ENCODE results near the gene TRAF3.
"Not testable (repeated sequence)": the region's sequence is repeated elsewhere in the genome, so short reads cannot be mapped to it uniquely, and the experiment has no call there.

Gene TRAF3

DNA sequence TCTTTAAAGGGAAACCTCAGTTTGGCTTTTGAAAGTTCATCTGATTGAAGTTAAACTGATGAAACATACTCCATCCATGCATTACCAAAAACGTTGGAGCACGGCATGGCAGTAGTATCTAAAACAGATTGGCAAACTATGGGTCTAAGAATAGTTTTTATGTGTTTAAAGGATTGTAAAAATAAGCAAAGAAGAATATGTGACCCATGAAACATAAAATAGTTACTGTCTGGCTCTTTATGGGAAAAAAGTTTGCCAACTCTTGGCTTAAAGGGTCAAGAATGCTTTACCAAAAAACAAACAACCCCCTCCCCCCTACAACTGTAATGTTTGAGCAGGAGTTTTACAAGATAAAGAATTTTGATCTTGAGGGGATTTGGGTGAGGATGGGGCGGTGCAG, 32.6 kb downstream of the TRAF3 start:
- DNase-seq, result no peak

DNA sequence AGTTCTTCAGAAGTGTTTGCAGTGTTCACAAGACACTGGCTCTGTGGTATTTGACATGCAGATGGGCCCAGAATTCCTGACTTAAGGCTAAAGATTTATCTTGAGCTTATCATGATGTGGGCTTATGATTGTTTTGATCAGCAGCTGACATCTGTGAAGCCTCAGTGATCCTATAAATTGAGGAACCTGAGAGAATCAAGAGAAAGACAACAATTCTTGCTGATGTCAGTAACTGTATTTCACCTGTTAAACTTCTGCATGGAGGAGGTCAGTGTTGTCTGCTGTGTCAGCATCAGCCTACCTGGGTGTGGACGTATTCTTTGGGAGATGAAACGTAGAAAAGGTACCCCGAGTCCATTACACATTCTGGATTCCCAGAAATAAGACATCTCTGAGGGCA, 33.3 kb downstream of the TRAF3 start:
- DNase-seq, result no peak

DNA sequence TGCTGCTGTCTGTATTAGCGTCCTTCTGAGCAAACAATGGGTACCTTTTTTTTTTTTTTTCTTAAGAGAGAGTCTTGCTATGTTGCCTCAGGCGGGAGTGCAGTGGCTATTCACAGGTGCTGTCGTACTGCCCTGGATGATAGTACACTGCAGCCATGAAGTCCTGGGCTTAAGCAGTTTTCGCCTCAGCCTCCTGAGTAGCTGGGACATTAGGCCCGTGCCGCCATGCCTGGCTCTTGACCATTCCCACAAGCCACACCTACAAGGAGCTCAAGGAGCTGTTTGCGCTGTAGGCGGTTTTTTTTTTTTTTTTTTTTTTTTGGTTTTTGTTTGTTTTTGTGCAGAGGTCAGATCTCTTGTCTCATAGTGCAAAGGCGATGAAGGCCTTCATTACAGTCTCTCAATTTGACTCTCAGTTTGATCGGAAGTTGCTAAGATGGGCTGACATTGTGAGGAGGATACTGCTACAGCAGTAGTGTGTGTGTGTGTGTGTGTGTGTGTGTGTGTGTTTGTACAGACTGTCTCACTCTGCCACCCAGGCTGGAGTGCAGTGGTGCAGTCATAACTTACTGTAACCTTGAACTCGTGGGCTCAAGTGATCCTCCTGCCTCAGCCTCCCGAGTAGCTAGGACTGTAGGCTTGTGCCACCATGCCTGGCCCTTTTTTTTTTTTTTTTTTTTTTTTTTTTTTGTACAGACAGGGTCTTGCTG, 34.2 kb downstream of the TRAF3 start:
- peak; percentile 46 for DNase-seq

DNA sequence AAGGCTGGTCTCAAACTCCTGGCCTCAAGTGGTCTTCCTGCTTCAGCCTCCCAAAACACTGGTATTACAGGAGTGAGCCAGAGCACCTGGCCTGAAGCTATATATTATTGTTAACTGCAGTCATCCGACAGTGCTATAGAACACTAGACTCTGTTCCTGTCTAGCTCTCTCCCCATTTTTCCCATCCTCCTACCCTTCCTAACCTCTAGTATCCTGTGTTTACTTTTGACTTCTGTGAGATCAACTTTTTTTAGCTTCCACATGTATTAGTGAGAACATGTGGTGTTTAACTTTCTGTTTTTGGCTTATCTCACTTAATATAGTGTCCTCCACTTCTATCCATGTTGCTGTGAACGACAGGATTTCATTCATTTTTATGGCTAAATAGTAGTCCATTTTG, 34.7 kb downstream of the TRAF3 start:
- no peak for DNase-seq

DNA sequence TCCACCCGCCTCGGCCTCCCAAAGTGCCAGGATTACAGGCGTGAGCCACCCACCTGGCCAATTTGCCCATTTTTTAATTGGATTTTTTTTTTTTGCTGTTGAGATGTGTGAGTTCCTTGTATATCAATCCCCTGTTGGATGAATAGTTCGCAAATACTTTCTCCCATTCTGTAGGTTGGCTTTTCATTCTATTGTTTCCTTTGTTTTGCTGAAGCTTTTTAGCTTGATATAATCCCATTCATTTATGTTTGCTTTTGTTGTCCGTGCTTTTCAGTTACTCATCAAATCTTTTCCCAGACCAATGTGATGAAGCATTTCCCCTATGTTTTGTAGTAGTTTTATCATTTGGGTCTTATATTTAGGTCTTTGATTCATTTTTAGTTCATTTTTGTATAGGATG, 36.4 kb downstream of the TRAF3 start:
- DNase-seq, result no peak

DNA sequence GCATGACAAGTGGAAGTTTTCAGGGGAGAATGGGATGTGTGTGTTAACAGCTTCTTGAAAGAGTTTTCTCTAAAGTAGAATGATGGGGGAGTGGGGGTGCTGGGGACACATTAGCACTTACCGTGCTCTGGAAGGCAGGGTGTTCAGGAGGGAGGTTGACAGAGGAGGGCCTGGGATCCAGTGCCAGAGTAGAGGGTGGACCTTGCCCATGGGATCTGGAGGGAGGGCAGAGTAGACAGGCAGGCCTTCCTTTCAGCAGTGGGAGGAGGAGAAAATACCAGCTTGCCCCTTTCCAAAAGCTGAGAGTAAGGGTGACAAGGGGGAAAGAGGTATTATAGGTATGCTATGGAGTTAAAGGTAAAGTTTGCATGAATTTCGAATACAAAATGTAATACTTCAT, 40.1 kb downstream of the TRAF3 start:
- DNase-seq, result no peak

DNA sequence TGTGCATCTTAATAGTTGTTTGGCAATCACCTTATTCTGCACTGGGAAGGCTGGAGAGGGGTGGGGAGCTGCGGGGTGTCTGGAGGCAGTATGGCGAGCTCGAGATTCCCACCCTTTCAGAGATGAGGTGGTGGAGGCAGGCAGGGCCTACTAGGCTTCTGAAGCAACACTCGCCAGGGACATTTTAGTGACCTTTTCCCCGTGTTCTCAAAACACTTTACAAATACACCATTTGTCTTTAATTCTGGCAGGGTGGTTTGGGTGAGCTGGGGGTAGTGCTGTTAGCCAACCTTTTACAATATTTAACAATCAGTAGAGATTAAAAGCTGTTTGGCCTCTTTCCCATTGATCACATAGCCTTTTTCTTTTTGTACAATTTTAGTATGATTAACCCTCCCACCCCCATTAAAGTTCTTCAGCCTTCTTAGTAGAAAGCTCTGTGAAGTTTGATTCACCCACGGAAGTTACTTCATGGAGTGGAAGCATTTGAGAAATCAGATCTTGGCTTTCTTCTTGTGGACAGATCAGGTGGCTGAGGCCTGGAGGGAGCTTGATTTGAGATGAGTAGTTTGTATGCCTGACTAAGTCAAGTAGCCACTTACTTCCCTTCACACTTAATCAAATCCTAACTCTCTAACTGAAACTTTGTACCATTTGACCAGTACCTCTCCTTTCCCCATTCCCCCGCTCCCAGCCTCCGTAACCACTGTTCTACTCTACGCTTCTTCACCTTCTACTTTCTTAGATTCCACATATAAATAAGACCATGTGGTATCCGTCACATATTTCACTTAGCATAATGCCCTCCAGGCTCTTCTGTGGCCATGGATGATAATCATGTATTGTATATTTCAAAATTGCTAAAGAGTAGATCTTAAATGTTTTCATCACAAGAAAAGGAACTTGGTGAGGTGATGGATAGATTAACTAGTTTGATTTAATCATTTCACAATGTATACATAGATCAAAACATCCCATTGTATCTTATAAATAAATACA, 41.0 kb downstream of the TRAF3 start:
- no peak for DNase-seq

DNA sequence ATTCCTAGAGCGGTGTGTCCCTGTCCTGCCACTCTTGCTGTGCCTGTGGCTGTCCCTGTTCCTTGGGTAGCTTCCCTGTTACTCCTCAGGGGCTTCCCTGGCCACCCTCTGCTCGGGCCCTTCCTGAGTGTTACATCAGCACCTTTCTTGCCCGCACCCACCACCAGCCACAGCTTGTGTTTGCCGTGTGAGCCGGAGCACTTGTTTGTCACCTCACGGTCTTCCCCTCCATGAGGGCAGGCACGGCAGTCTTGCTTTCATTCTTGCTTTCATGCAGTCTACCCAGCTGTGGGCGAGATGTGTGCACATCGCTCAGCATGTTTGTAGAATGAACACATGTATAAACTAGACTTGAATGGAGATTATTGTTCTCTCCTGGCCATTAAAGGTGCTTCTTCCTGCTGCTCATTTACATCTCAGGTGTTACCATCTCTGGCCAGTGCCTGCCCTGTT, 42.0 kb downstream of the TRAF3 start:
- DNase-seq, result peak; percentile 80

DNA sequence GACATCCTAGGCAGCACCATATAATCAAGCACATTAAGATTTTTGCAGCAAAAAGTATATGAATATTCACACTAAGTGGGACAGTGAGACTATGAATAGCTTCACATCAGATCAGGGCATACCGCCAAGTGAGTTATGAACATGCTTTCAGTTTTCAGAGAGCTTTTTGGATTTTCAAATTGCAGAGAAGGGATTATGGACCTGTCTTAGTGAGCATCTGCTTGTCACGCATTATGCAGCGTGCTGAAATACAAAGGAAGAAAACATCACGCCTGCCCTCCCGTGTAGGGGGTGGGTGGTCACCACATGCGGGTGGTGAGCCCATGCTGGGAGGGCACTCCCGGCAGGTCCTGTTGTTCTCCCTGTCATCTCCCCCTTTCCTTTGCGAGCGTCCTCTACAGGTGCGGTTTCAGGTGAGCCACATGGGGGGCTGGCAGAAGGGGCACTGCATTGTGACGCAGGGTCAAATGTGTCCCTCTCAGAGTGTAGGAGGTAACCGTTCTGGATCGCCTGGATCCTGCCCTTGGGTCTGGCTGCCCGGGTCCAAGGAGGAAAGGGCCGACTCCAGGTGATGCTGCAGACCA, 42.6 kb downstream of the TRAF3 start:
- no peak for DNase-seq

DNA sequence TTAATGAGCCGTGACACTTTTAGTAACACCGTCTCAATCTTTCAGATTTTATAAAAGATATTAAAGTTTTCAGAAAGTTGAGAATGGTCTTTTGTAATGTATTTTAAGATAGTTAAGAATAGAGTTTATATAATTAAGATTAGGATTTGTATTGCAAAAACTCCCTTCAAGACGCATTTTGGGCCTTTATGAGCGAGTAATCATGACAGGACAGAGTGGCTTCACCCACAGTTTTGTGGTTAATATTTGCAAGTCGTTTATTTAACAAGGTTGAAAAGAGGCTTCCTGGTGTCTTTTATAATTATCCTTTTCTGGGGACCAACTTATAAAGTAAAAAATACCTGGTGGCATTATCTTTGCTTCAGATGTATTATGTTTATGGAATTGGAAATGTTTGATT, 44.0 kb downstream of the TRAF3 start:
- no peak for DNase-seq

DNA sequence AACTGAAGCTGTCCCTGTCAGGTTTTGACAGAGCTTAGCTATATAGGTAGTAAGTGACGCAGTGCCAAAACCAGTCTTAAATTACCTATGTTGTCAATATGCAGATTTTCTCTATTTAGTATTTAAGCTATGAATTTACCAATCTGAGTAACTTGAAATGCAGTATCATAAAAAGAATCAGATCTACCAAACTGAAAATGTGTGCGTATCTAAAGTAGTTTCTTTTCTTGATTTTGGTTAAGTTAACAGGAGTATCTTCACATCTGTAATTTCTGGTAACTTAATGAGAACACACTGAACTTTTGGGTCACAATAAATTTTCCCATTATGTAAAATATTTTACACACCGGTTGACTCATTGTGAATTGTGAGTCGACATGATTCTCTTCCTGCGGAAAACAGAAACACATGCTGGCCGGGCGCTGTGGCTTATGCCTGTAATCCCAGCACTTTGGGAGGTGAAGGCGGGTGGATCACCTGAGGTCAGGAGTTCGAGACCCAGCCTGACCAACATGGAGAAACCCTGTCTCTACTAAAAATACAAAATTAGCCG, 45.1 kb downstream of the TRAF3 start:
- DNase-seq, result no peak

DNA sequence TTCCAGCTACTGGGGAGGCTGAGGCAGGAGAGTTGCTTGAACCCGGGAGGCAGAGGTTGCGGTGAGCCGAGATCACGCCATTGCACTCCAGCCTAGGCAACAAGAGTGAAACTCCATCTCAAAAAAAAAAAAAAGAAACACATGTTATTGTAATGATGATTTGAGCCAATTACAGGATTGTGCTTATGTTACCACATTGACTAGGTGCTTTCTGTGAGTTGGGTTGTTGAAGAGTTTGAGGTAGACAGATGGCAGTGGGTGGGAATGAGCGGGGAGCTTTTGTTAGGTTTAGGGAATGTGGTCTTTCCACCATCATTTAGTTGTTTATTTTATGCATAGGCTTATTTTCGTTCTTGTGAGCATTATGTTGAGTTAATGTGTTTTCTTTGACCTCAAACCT, 45.6 kb downstream of the TRAF3 start:
- DNase-seq, result not testable (repeated sequence)

DNA sequence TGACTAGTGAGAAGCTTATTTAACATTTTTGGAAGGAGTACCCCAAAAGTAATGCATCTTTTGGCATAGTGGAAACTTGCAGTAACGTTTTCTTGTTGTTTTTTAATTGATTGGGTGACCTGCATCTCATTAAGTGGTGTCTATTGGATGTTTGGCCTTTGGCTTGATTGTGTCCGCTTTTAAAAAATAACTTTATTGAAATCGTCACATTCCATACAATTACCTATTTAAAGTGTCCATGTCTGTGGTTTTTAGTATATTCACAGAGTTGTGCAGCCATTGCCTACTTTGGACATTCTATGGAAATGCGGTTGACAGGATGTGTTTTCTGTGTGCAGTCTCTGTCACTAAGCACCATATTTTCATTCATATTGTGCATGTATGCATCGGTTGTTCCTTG, 46.3 kb downstream of the TRAF3 start:
- DNase-seq, result no peak

DNA sequence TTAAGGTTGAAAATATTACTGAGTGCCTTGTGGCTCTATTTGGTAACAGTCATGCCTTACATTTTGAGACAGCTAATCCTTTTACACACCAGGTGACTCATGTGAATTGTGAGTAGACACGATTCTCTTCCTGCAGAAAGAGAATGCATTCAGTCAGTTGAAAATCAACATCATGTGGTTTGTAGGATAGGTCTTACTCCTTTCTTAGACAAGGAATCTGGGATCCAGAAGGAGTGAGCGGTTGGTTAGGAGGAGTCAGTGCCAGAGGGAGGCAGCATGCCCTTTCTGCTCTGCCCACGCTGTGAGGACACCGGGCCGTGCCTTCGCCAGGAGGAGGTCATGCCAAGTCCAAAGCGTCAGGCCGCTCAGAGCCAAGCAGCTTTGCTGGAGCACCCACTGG, 47.6 kb downstream of the TRAF3 start:
- DNase-seq, result no peak

DNA sequence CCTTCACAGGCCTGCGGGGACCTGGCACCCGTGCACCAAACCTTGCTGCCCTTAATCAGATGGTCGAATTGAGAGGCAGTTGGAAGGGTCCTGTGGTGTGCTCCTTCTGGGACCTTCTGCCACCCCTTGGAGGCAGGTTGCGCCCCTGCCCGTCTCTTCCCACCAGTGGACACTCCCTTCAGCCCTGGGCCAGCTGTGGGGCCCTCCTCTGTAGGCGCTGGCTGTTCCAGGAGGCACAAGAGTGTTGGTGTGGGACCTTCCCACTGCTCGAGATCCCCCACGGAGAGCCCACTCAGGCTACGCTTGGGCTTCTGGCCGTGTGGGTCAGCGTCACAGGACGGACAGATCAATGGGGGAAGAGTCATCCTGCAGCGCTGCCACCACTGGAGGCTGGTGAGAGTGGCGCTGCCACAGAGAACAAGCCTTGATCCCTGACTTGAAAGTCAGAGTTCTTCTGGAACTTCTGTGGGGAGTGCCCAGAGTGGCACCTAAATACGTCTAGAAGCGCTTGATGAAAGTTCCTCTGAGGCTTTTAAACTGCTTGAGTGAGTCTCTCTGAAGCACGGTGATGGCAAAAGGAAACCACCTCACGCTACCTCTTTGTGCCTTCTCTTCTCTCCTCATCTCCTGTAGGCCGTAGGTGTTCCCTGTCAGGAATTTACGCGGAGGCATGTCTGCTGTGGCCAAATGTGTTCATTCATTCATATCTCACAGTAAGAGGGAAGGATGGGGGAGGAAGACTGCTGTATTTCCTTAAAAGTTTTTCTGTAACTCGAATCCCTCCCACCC, 48.3 kb downstream of the TRAF3 start:
- no peak for DNase-seq

DNA sequence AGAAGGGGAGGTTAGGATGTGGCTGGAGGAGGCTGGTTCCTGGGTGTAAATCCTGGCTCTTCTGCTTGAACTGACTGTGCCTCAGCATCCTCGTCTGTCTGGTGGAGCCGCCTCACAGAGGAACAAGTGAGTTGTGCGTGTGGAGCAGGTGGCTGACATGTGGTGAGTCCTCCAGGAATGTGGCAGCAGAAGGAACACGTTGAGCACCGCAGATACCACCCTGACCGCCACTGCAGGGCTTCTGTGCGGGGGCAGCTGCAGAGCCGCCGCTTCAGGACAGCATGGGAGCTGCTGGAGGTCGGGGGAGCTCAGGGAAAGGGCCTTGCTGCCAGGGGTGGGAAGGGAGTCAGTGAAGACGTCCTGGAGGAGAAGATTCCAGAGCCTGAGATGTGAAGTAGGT, 48.9 kb downstream of the TRAF3 start:
- no peak for DNase-seq

DNA sequence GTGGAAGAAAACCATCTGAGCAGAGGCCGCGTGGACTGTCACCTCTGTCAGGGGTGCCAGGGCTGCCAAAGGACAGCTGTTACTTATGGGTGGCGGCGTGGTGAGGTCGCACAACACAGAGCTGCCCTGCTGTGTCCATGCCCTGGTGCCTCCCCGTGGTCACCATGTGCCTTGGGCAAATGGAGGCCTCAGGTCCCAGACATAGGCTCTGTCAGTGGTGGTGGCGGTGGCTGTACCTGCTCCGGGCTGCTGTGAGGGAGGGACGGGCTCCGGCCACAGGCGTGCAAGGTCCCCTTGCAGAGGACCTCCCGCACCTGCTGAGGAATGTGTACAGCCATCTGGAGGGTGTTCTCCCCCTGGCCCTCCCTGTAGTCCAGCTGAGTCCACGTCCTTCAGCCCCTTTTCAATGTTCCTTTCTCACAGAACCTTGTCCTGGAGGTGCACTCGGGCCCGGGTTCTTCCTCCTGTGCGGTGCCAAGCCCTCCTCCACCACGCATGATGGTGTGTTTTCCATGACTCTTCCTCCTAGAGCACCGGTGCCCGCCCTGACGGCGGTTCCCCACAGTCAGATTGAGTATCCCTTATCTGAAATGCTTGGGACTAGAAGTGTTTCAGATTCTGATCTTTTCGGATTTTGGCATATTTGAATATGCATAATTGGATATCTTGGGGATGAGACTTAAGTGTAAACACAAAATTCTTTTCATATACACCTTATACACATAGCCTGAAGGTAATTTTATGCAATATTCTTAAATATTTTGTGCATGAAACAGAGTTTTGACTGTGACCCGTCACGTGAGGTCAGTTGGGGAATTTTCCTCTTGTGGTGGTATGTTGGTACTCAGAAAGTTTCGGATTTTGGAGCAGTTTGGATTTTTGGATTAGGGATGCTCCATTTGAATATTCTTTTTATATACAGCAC, 49.8 kb downstream of the TRAF3 start:
- DNase-seq, result no peak

DNA sequence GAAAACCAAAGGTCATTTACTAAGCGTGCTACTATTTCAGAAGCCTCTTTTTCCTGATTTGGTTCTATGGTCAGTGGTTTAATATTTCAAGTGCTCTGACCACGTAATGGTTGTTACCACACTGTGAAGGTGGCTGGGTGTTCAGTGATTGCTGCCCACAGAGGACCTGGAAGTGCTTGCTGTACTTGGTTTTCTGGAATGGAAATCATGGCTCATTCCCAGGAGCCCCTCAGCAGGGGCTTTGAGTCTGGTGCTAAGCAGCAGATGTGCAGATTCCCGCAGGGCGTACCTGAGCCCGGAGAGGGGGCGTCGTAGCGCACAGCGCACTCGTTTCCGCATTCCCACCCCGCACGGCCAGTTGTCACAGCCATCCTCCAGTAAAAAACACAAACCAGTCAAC, 50.5 kb downstream of the TRAF3 start:
- DNase-seq, result no peak

DNA sequence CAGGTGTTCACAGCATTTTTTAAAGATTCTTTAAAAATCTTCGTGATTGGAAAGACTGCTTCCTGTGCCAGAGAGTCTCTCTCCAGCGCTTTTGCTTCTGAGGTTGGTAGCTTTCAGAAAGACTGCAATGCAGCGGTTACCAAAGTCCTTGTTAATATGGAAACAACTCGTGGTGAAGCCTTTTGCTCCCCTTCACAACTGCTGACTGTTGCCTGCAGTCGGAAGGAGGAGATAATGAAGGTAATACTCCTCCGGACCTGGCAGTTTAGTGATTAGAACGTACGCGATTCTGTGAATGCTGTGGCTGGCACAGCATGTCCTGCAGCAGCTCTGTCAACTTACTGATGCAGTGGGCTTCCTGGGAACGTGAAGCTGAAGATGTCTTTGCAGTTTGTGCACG, 50.9 kb downstream of the TRAF3 start:
- DNase-seq, result no peak

DNA sequence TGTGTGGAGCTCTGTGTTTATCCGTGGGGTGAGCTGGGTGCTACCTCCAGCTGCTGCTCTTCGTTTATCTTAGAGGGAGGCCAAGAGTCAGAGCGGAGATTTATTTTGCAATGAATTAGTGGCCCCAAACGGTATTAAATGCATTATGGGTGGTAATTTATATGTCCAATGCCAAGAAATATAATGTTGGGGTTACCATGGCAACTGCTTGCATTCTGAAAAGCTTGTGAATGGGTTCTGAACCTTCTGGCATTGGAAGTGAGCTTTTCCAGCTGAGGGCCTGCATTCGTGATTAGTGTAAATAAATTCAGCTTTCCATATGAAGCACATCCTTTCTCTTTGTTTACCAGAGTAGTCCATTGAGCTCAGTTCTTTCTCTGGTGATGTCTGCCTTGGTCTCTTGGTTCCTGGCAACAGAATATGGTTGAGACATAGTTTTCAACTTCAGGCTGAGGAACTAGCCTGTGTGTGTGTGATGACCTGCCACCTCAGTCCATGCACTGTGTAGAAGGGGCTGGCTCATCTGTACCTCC, 51.8 kb downstream of the TRAF3 start:
- DNase-seq, result no peak

DNA sequence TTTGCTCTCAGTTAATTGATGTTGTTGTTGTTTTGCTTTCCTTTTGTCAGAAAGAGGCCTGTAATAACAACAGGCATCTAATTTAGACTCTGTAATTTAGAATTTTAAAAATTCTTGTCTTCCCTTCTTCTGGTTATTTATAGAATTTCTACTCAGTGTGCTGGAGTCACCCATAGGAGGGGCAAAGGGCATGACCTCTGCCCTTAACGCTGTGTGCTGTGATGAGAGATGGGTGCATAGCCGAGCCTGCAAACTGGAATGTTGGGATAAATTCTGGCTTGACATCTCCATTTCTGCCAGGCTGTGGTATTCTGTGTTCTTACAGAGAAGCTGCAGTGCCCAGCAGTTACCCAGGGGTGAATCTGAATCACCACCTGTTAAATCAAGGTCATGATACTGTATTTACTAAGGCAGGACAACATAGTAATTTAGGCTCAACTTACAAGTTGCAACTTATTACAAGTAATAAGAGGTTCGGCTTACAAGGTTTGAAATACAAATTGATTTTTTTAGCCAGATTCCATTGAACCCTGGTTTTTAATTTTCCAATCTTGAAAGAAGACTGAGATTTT, 53.3 kb downstream of the TRAF3 start:
- DNase-seq, result no peak

All from DMS53 (cell line).